PC-3 (cell line): ENCODE results near the gene ANKUB1.

Experiments used
- EZH2 ChIP-seq: fragments of 300-600 bp; sonication (generic); IDR thresholded peaks from one replicate; pipeline ENCODE4 v1.6.1; 2017; ENCODE audit warnings: antibody characterized with exemption, mild to moderate bottlenecking, low read length; ENCODE audit not compliant: unreplicated experiment
- TF ChIP-seq, protein P1 (sequence below): fragments of 300-600 bp; sonication (generic); conservative IDR thresholded peaks from 2 replicates; pipeline ENCODE4 v1.5.1; 2017; ENCODE audit warnings: antibody characterized with exemption, low read depth, mild to moderate bottlenecking, low read length

DNA sequence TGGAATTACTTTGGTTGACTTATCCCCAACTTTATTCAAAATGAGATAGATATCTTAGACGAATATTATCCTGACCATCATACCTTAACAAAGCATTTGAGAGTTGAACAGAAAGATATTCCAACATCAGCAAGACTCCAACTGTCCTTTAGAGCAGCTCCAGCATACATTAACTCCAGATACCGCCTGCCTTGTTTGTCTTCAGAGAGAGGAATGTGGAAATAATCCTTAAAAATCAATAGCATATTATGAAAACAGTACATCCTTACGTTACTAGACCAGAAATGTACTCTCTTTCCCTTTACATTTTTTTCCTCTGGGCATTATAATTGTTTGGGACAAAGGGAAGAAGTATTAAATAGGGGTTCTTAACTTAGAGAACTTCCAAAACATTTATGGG is 1.7 kb downstream of the ANKUB1 start:
- no peak for TF ChIP-seq EZH2
- TF ChIP-seq, protein P1, sequence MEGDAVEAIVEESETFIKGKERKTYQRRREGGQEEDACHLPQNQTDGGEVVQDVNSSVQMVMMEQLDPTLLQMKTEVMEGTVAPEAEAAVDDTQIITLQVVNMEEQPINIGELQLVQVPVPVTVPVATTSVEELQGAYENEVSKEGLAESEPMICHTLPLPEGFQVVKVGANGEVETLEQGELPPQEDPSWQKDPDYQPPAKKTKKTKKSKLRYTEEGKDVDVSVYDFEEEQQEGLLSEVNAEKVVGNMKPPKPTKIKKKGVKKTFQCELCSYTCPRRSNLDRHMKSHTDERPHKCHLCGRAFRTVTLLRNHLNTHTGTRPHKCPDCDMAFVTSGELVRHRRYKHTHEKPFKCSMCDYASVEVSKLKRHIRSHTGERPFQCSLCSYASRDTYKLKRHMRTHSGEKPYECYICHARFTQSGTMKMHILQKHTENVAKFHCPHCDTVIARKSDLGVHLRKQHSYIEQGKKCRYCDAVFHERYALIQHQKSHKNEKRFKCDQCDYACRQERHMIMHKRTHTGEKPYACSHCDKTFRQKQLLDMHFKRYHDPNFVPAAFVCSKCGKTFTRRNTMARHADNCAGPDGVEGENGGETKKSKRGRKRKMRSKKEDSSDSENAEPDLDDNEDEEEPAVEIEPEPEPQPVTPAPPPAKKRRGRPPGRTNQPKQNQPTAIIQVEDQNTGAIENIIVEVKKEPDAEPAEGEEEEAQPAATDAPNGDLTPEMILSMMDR: no peak
